Muscle of leg (tissue), 11 donors: ENCODE measurements around the gene ATXN2. TPM values are rescaled to one million over a fixed set of nuclear protein-coding genes. Genes with fewer than 3 reads are reported as not detected.
A peak's percentile ranks its signal among the peaks of the same experiment; 100 is the strongest.
"Not testable (repeated sequence)": the region's sequence is repeated elsewhere in the genome, so short reads cannot be mapped to it uniquely, and the experiment has no call there.

Source experiments
- DNase-seq: peaks from one replicate; pipeline ENCODE4 v3.0.0; 2013
- H3K27ac ChIP-seq: one replicate; pipeline ENCODE4 v1.5.1; 2013; ENCODE audit warnings: mild to moderate bottlenecking, low read length, control low read depth
- H3K27me3 ChIP-seq: one replicate; pipeline ENCODE4 v1.6.1; 2013; ENCODE audit warnings: low read length; ENCODE audit not compliant: control insufficient read depth, insufficient read depth
- H3K36me3 ChIP-seq: one replicate; pipeline ENCODE4 v1.6.1; 2013; ENCODE audit warnings: low read length; ENCODE audit not compliant: control insufficient read depth, insufficient read depth
- H3K4me1 ChIP-seq: one replicate; pipeline ENCODE4 v1.6.1; 2013; ENCODE audit warnings: low read length; ENCODE audit not compliant: control insufficient read depth, insufficient read depth
- H3K4me3 ChIP-seq: one replicate; pipeline ENCODE4 v1.5.1; 2013; ENCODE audit warnings: low read length, control low read depth
- H3K9me3 ChIP-seq: replicated peaks from 2 replicates; pipeline ENCODE4 v1.6.1; 2013; ENCODE audit warnings: low read depth, low read length; ENCODE audit not compliant: control insufficient read depth
- WGBS: methylation state at CpG from one replicate; pipeline ENCODE4 v1.1.5; 2013; ENCODE audit warnings: missing lambda C conversion rate; ENCODE audit not compliant: insufficient coverage; 5-methylcytosine and 5-hydroxymethylcytosine counted together
- polyA plus RNA-seq, 8 donors: library from polyadenylated mRNA; unstranded; fragments of 120-200 nt; gene quantifications; one replicate each; pipeline versions ENCODE4 v1.2.1 to v1.2.3, GENCODE V29; 2013; ENCODE audit warnings: inconsistent platforms in 1 of 8, low replicate concordance in 1 of 8; ENCODE audit not compliant: insufficient read length in 8 of 8, insufficient read depth in 1 of 8
- total RNA-seq: library from RNA; stranded (reverse); fragments of 120-200 nt; gene quantifications from one replicate; pipeline ENCODE4 v1.2.4, GENCODE V29; 2013

The ATXN2 gene
- total and polyA plus RNA-seq, 9 donors: 32.3 to 60.2 (median 50.0) TPM

DNA sequence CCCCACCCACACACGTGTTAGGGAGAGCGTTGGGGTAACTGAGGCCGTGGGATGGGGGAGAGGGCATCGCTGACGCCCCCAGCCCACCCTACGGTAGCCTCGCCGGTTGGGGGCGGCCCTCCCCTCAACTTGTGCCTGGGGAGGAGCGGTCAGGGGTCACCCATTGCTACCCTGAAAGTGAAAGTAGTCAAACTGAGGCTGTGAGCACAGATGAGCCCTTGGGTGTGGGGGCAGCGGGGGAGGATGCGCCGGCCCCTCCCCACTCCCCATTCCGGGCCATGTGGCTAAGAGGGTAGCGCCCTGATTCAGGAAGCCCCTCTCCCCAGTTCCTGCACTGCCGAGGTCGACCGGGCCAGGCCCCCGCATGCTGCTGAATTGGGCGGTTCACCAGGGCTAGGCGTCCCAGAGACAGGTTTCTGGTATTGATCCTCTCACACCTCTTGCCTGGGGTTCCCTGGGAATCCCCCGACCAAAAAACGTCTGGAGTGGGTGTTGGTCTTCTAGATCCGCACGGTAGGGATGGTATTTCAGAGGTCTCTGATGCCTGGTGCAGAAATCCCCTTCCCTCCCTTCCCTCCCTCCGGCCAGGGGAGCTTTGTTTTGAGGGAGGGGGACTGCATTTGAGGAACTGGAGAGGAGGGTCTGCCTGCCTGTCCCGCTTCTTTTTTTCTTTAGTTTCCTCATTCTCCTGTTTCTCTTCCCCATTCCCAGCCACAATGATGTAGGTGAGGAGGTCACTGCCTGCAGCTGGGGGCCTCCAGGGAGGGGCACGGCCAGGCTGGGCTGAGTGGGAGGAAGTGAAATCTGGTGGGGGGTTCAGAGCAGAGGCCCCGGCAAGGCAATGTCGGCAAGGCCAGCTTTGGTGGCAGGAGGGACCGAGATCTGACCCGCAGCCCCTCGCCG is 192.4 kb downstream of the ATXN2 start:
- DNase-seq: peak; percentile 72

DNA sequence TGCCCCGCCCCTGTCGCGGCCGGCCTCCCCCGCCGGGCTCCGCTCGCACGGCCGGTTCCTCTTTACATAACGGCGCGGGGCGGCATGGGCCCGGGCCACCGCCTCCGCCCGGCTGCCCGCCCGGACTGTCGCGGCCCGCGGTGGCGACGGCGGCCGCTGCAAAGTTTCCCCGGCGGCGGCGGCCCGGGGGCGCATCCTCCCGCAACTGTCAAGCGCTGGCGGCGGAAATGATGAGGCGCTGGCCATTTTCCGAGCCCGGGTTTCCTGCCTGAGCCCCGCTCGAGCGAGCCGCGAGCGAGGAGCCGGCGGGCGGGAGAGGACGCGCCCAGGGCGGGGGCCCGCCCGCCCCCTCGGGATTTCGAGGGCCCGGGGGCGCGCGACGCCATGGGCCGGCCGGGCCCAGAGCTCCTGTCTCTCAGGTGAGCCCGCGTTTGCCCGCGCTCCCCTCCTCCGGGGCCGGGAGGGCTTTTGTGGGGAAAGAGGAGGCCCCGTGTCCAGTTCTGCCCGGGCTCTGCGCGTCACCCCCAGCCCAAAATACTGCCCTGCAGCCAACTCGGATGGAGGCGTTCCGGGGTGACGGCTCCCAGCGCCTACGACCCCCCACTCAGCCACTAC is 193.1 kb downstream of the ATXN2 start, which contains the start of gene SH2B3:
SH2B3 (plus strand) TSS at position 65 of the 615 bp plus-strand sequence. CDS start 12,223 bp downstream, outside the sequence.
- no peaks in the 10 kb centered on the region for H3K9me3 ChIP-seq
- peak; percentile 84 for DNase-seq
- peak within 1 kb of the TSS; percentile 86 for H3K27ac ChIP-seq
- under 1% methylated on average over 63 of the region's 80 CpGs for WGBS
- H3K4me3 ChIP-seq: peak within 1 kb of the TSS; percentile 84
- no peaks in the 10 kb centered on the region for H3K36me3 ChIP-seq
- peaks cover 17% of the 10 kb centered on the region for H3K27me3 ChIP-seq
- peaks cover 68% of the 10 kb centered on the region for H3K4me1 ChIP-seq

More for the DNA sequence above, 192.4 kb downstream of the ATXN2 start:
- H3K9me3 ChIP-seq: no peaks in the 10 kb centered on the region
- 2% methylated on average over 13 of the region's 34 CpGs for WGBS
- H3K36me3 ChIP-seq: no peaks in the 10 kb centered on the region
- peak overlapping the region; percentile 86 for H3K27ac ChIP-seq
- H3K4me3 ChIP-seq: peak overlapping the region; percentile 84
- peaks cover 17% of the 10 kb centered on the region for H3K27me3 ChIP-seq
- peaks cover 74% of the 10 kb centered on the region for H3K4me1 ChIP-seq

DNA sequence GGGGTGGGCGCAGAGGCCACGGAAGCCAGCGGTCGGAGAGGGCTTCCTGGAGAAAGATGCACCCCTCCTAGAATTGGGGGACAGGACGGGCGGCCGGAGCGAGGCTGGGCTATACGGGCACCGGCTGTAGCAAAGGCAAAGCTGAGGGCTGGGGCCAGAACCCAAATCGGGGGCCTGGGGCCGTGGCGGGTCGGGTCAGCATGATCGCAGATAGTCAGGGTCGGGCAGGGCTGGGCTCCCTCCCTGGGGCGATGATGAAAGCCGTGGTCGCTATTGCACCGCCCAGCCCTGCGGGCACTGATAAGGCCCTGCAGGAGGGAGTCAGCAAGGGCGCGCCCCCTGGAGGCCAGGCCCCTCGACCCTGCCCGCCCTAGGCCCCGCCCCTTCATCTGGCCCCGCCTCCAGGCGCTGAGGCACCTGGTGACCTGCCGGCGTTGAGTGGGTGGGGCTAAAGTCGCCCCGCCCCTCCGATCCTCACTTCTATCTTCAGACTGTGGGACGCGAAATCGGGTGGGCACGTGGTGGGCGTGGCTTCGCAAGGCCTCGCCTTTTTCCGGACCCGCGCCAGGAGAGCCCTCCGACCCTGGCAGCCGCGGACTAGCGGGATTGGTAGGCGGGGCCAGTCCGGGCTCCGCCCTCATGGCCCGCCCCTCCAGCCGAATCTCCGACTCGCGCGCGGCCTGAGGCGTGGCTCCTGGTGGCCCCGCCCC is 193.8 kb downstream of the ATXN2 start:
- peak; percentile 91 for DNase-seq
- Histone ChIP-seq H3K36me3 (no peaks in the 10 kb centered on the region), H3K4me1 (peaks cover 62% of the 10 kb centered on the region), H3K27ac (peak overlapping the region; percentile 62), H3K4me3 (peak overlapping the region; percentile 36), H3K9me3 (no peaks in the 10 kb centered on the region), H3K27me3 (peaks cover 17% of the 10 kb centered on the region)
- under 1% methylated on average over 48 of the region's 59 CpGs for WGBS

DNA sequence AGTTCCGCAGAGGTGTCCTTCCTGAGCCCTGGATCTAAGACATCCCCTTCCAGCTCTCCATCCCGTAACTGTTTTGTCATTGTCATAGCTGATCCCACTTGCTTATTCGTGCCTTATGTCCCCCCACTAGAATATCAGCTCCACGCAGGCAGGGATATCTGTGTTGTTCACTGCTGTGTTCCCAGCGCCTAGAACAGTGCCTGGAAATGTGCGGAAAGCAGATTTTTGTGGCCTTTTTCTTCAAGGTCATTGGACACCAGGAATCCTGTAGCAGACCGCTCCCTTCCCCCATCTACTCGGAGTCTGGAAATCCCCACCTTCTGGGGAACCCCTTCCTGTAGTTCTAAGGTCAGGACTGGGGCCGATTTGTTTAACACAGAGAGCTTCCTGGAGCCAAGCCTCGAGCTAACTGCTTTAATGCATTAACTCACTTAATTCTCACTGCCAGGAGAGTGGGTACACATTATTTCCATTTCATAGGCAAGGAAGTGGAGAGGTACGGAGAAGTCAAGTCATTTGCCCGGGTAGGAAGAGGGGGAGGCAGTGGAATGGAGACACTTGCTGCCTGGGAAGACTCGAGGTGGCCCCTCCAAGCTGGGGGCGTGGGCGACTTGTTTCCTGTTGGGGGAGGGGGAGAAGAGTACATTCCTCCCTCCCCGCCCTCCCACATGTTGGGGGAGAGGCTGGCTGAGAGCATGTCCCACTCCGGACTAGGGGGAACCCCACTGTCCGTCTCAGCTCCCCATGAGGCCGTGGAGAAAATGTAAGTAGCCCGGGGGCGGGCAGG is 194.6 kb downstream of the ATXN2 start:
- peak; percentile 61 for DNase-seq
- peak overlapping the region; percentile 36 for H3K4me3 ChIP-seq
- H3K27ac ChIP-seq: peak overlapping the region; percentile 62
- H3K4me1 ChIP-seq: peaks cover 54% of the 10 kb centered on the region
- WGBS: 49% methylated on average over 13 of the region's 21 CpGs
- H3K27me3 ChIP-seq: peaks cover 20% of the 10 kb centered on the region
- no peaks in the 10 kb centered on the region for H3K36me3 ChIP-seq
- H3K9me3 ChIP-seq: no peaks in the 10 kb centered on the region

DNA sequence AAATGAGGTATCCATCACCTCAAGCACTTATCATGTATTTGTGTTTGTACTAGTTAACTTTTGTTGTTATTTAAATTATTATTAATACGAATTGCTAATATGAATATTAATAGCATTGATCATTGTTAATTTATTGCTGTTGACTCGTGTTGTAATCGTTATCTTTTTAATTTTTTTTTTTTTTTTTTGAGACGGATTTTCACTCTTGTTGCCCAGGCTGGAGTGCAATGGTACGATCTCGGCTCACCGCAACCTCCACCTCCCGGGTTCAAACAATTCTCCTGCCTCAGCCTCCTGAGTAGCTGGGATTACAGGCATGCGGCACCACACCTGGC is 196.7 kb downstream of the ATXN2 start:
- WGBS: 90% methylated on average over 4 of the region's 9 CpGs
- DNase-seq, H3K27ac ChIP-seq, H3K36me3 ChIP-seq, H3K4me3 ChIP-seq, H3K9me3 ChIP-seq: not testable (repeated sequence)
- Histone ChIP-seq H3K4me1 (peaks cover 33% of the 10 kb centered on the region), H3K27me3 (peaks cover 20% of the 10 kb centered on the region)

Other genes with a start within 250 kb of the ATXN2 start
- gene PHETA1, start 230.2 kb downstream of the ATXN2 start, total RNA-seq: 5.5 TPM
- gene PHETA1, start 230.2 kb downstream of the ATXN2 start, polyA plus RNA-seq: 10 to 100 TPM in 1 of 8 donors, 1 to 10 TPM in 7; 6.7 to 11.7 (median 8.7) TPM
- gene SH2B3, start 193.4 kb downstream of the ATXN2 start, total RNA-seq: 9.1 TPM
- gene SH2B3, start 193.4 kb downstream of the ATXN2 start, polyA plus RNA-seq: 10 to 100 TPM; 13.4 to 20.7 (median 15.9) TPM
- 15.4 TPM for gene BRAP, start 86.6 kb upstream of the ATXN2 start, total RNA-seq
- 10 to 100 TPM in 7 of 8 donors, 1 to 10 TPM in 1; 8.9 to 12.2 (median 11.7) TPM for gene BRAP, start 86.6 kb upstream of the ATXN2 start, polyA plus RNA-seq
- gene ACAD10, start 86.7 kb upstream of the ATXN2 start, total RNA-seq: 12.9 TPM
- 10 to 100 TPM; 11.4 to 20.2 (median 16.5) TPM for gene ACAD10, start 86.7 kb upstream of the ATXN2 start, polyA plus RNA-seq
- gene ALDH2, start 167.6 kb upstream of the ATXN2 start, total RNA-seq: 14.6 TPM
- gene ALDH2, start 167.6 kb upstream of the ATXN2 start, polyA plus RNA-seq: 10 to 100 TPM; 28.4 to 52.6 (median 38.8) TPM
- 34.2 TPM for gene MAPKAPK5, start 242.9 kb upstream of the ATXN2 start, total RNA-seq
- gene MAPKAPK5, start 242.9 kb upstream of the ATXN2 start, polyA plus RNA-seq: 10 to 100 TPM; 28.1 to 35.3 (median 30.0) TPM